ENCODE data around the gene RPL3.

GRCh38 chr22:39317775-39318506 is 1.5 kb downstream of the RPL3 start:
- TF ChIP-seq CTCF (IDR thresholded peaks at IDR 0.05): no peak
- no peak for TF ChIP-seq POLR2AphosphoS5 (IDR thresholded peaks at IDR 0.05)
- TF ChIP-seq EP300 (IDR thresholded peaks at IDR 0.05): no peak
- no peak for TF ChIP-seq POLR2A (IDR thresholded peaks at IDR 0.05)
